ENCODE data around the gene BPIFB6.

The BPIFB6 gene

GRCh38 chr20:33092361-33092760, 60.9 kb downstream of the BPIFB6 start:
- no peak for DNase-seq

DNA sequence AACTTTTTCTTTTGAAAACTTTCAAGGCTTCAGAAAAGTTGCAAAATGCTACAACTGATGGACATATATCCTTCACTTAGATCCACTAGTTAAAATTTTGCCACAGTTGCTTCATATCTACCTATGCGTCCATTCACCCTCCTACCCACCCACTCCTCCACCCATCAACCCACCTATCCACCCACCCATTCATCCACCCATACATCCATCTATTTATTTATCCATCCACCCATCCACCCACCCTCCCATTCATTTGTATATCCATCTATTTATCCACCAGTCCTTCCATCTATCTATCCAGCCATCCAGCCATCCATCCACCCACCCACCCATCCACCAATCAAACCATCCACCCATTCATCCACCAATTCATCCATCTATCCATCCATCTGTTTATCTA, 61.6 kb downstream of the BPIFB6 start:
- no peak for DNase-seq

DNA sequence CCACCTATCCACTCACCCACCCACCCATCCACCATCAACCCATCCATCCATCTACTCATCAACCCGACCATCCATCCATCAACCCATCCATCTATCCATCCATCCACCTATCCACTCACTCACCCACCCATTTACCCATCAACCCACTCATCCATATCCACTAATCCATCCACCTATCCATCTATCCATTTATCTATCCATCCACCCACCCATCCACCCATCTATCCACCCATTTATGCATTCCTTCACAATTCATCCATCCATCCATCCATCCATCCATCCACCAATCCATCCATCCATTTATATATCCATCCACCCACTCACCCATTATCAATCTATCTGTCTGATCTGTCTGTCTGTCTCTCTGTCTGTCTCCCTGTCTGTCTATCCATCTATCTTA, 62.1 kb downstream of the BPIFB6 start:
- DNase-seq, result no peak

Data from activated CD4-positive, alpha-beta T cell treated with anti-CD3 and anti-CD28 coated beads, Interleukin-2, amount 50 U/mL, for 1 hour (primary cell).